ENCODE data around the gene FCGR3A.
"Not testable (repeated sequence)": the region's sequence is repeated elsewhere in the genome, so short reads cannot be mapped to it uniquely, and the experiment has no call there.

DNA sequence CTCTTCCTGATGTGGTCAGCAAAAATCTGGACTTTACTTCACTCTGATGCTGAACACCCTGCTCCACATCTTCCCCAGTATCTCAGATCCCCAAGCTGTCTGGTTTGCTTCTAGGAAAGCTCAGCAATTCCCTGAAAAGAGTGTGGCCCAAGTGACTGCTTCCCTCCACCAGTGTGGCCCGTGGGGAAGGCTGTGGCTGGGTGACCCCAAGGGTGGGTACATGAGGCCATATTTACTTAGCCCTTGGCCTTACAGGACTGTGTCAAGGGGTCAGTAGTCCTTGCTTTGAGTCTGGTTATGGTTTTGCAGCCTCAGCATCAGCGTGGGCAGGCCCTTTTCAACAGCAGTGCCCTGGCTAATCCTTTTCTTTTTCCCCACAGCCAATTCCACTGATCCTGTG is 45.6 kb upstream of the FCGR3A start:
- TF ChIP-seq, protein P1, sequence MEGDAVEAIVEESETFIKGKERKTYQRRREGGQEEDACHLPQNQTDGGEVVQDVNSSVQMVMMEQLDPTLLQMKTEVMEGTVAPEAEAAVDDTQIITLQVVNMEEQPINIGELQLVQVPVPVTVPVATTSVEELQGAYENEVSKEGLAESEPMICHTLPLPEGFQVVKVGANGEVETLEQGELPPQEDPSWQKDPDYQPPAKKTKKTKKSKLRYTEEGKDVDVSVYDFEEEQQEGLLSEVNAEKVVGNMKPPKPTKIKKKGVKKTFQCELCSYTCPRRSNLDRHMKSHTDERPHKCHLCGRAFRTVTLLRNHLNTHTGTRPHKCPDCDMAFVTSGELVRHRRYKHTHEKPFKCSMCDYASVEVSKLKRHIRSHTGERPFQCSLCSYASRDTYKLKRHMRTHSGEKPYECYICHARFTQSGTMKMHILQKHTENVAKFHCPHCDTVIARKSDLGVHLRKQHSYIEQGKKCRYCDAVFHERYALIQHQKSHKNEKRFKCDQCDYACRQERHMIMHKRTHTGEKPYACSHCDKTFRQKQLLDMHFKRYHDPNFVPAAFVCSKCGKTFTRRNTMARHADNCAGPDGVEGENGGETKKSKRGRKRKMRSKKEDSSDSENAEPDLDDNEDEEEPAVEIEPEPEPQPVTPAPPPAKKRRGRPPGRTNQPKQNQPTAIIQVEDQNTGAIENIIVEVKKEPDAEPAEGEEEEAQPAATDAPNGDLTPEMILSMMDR (IDR thresholded peaks at IDR 0.05): not testable (repeated sequence)
- not testable (repeated sequence) for TF ChIP-seq POLR2A (IDR thresholded peaks at IDR 0.05; ENCODE audit: low read length); RCOR1 (IDR thresholded peaks at IDR 0.05; ENCODE audit: low read depth, low read length)
